Medulla oblongata (tissue), 1 donor: Measurements from ENCODE around the gene MED9.
A peak's percentile ranks its signal among the peaks of the same experiment; 100 is the strongest.
"Not testable (repeated sequence)": the region's sequence is repeated elsewhere in the genome, so short reads cannot be mapped to it uniquely, and the experiment has no call there.

ENCODE experiments used
- DNase-seq: peaks from one replicate; pipeline ENCODE4 v3.0.0-alpha.2; 2015; ENCODE audit errors: extremely low spot score

MED9 gene

GRCh38 chr17:17476865-17477467 lies at the start of gene MED9:
MED9 (plus strand) TSS chr17:17477000; CDS start chr17:17477042, 42 bp downstream.
- peak; percentile 95 for DNase-seq

GRCh38 chr17:17429222-17429621 lies 47.6 kb upstream of the MED9 start:
- DNase-seq = no peak

- DNase-seq = not testable (repeated sequence)
Observed at GRCh38 chr17:17430924-17431323, 45.9 kb upstream of the MED9 start.

GRCh38 chr17:17431605-17432004 lies 45.2 kb upstream of the MED9 start:
- DNase-seq = no peak

- no peak for DNase-seq
Observed at GRCh38 chr17:17433000-17433703, 43.6 kb upstream of the MED9 start.

- no peak for DNase-seq
Observed at GRCh38 chr17:17434477-17434876, 42.3 kb upstream of the MED9 start.

GRCh38 chr17:17435323-17435722 lies 41.5 kb upstream of the MED9 start:
- no peak for DNase-seq

GRCh38 chr17:17437461-17437860 lies 39.3 kb upstream of the MED9 start:
- no peak for DNase-seq

- DNase-seq = no peak
Observed at GRCh38 chr17:17437893-17438292, 38.9 kb upstream of the MED9 start.

- peak; percentile 75 for DNase-seq
Observed at GRCh38 chr17:17440010-17440843, 36.6 kb upstream of the MED9 start.

GRCh38 chr17:17440938-17441675 lies 35.7 kb upstream of the MED9 start:
- no peak for DNase-seq

GRCh38 chr17:17443173-17443572 lies 33.6 kb upstream of the MED9 start:
- no peak for DNase-seq

- DNase-seq = no peak
Observed at GRCh38 chr17:17445296-17445924, 31.4 kb upstream of the MED9 start.

- no peak for DNase-seq
Observed at GRCh38 chr17:17445925-17446665, 30.7 kb upstream of the MED9 start.

GRCh38 chr17:17446666-17447155 lies 30.1 kb upstream of the MED9 start:
- no peak for DNase-seq

GRCh38 chr17:17447264-17447663 lies 29.5 kb upstream of the MED9 start:
- DNase-seq = no peak

GRCh38 chr17:17448076-17448475 lies 28.7 kb upstream of the MED9 start:
- no peak for DNase-seq

GRCh38 chr17:17448723-17449122 lies 28.1 kb upstream of the MED9 start:
- no peak for DNase-seq

GRCh38 chr17:17453088-17453487 lies 23.7 kb upstream of the MED9 start:
- DNase-seq = no peak

GRCh38 chr17:17454276-17454675 lies 22.5 kb upstream of the MED9 start:
- no peak for DNase-seq

GRCh38 chr17:17454700-17455099 lies 22.1 kb upstream of the MED9 start:
- not testable (repeated sequence) for DNase-seq
